Measurements from ENCODE around the gene RGS10.

DNA sequence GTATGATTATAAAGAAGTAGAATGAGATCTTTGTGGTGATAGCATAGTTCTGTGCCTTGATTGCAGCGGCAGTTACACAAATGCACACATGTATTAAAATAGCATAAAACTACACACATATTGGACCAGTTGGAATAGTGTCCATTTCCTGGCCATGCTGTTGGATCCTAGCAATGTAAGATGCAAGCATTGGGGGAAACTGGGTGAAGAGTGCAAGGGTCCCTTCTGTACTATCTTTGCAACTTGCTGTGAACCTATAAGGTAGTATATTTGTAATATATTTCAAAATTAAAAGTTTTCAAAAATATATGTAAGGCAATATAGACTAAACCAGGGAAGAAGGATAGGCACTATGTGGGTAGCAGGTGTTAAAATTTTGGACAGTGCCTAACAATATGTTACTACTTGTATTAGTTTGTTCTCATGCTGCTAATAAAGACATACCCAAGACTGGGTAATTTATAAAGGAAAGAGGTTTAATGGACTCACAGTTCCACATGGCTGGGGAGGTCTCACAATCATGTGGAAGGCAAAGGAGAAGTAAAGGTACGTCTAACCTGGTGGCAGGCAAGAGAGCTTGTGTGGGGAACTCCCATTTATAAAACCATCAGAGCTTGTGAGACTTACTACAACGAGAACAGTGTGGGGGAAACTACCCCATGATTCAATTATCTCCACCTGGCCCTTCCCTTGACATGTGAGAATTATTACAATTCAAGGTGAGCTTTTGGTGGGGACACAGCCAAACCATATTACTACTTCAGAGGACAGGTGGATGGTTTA, 71.4 kb downstream of the RGS10 start:
- TF ChIP-seq, protein P1, sequence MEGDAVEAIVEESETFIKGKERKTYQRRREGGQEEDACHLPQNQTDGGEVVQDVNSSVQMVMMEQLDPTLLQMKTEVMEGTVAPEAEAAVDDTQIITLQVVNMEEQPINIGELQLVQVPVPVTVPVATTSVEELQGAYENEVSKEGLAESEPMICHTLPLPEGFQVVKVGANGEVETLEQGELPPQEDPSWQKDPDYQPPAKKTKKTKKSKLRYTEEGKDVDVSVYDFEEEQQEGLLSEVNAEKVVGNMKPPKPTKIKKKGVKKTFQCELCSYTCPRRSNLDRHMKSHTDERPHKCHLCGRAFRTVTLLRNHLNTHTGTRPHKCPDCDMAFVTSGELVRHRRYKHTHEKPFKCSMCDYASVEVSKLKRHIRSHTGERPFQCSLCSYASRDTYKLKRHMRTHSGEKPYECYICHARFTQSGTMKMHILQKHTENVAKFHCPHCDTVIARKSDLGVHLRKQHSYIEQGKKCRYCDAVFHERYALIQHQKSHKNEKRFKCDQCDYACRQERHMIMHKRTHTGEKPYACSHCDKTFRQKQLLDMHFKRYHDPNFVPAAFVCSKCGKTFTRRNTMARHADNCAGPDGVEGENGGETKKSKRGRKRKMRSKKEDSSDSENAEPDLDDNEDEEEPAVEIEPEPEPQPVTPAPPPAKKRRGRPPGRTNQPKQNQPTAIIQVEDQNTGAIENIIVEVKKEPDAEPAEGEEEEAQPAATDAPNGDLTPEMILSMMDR (conservative IDR thresholded peaks at IDR 0.05; ENCODE audit: low read length): no peak
- TF ChIP-seq EZH2phosphoT487 (IDR thresholded peaks at IDR 0.05; ENCODE audit: borderline replicate concordance): no peak
